Measurements from ENCODE around the gene OR51B2. TPM values are rescaled to one million over a fixed set of nuclear protein-coding genes. Genes with fewer than 3 reads are reported as not detected.
"Not testable (repeated sequence)": the region's sequence is repeated elsewhere in the genome, so short reads cannot be mapped to it uniquely, and the experiment has no call there.

OR51B2 gene, protein sequence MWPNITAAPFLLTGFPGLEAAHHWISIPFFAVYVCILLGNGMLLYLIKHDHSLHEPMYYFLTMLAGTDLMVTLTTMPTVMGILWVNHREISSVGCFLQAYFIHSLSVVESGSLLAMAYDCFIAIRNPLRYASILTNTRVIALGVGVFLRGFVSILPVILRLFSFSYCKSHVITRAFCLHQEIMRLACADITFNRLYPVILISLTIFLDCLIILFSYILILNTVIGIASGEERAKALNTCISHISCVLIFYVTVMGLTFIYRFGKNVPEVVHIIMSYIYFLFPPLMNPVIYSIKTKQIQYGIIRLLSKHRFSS
- not detected for polyA plus RNA-seq (2012; ENCODE audit: insufficient read depth, insufficient read length)

- no peak within 1 kb of the TSS for H3K4me3 ChIP-seq (ENCODE audit: low read length)
- DNase-seq (ENCODE audit: low read depth, low spot score) = no peak
Measured at GRCh38 chr11:5324197-5324596, at the start of gene OR51B2. OR51B2 (minus strand) TSS chr11:5324297; CDS start chr11:5324297, 0 bp downstream.

DNA sequence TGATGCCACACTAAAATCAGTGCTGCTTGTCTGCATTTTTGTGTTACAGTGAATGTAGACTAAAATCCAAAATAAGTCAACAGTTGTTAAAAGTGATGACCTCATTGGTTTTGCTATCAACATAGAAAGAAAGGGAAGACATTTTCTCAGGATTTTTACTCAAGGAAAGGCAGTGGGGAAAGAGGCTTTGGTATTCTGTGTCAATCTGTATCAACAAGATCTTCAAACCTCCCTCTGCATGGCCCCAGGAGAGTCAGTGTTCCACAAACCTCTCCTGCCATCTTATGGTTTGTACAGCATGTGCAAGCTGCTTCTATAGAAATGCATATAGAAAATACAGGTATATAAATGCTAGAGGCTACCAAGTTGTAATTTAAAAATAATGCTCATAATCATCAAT lies 45.7 kb upstream of the OR51B2 start:
- no peak overlapping the region for H3K4me3 ChIP-seq (ENCODE audit: low read length)
- DNase-seq (ENCODE audit: low read depth, low spot score) = no peak

GRCh38 chr11:5368502-5369043 lies 44.5 kb upstream of the OR51B2 start:
- no peak overlapping the region for H3K4me3 ChIP-seq (ENCODE audit: low read length)
- no peak for DNase-seq (ENCODE audit: low read depth, low spot score)

DNA sequence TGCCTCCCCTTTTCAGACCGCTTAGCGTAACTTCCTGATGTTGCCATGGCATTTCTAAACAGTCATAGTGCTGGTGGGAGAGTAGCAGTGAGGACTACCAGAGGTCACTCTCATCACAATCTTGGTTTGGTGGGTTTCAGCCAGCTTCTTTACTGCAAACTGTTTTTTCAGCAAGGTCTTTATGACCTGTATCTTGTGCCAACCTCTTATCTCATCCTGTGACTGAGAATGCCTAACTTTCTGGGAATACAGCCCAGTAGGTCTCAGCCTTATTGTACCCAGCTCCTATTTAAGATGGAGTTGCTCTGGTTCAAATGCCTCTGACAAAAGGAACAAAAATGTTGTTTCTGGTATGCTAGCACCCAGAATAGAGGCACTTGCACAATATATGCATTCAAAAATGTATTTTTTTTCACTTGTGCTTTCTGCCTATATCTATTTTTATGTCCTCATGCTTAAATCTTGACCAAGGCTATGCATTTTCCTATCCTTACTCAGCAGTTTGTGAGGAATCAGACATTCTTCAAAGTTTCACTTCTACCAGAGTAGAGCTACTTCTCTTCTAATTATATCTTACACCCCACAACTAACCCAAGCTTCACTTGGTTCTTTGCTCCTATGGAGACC lies 43.5 kb upstream of the OR51B2 start:
- no peak for DNase-seq (ENCODE audit: low read depth, low spot score)
- H3K4me3 ChIP-seq (ENCODE audit: low read length) = no peak overlapping the region

DNA sequence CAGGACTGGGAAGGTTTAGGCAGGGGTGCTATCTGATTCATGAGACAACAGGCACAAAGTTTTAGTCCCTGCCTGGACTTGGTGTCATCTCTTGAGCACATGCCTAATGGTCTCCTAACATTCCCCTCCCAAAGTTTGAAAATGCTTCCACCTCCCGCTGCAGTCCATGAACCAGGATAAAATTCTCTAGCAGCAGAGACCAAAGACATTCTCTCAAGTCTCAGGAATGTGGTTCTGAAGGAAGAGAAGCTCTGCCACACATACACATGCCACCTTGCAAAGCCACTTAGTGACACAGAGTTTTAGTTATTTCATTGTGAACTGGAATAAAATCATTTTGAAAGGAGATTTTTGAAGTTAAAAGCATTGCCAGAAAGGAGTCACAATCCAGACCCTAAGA lies 42.8 kb upstream of the OR51B2 start:
- no peak for DNase-seq (ENCODE audit: low read depth, low spot score)
- no peak overlapping the region for H3K4me3 ChIP-seq (ENCODE audit: low read length)

DNA sequence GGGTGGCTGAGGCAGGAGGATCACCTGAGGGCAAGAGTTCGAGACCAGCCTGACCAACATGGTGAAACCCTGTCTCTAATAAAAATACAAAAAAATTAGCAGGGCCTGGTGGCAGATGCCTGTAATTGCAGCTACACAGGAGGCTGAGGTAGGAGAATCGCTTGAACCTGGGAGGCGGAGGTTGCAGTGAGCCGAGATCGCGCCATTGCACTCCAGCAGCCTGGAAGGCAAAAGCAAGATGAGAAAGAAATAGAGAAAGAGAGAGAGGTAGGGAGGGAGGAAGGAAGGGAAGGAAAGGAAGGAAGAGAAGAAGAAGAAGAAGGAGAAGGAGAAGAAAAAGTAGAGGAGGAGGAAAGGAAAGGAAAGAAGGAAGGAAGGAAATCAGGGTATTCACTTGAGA lies 42.3 kb upstream of the OR51B2 start:
- H3K4me3 ChIP-seq (ENCODE audit: low read length) = not testable (repeated sequence)

DNA sequence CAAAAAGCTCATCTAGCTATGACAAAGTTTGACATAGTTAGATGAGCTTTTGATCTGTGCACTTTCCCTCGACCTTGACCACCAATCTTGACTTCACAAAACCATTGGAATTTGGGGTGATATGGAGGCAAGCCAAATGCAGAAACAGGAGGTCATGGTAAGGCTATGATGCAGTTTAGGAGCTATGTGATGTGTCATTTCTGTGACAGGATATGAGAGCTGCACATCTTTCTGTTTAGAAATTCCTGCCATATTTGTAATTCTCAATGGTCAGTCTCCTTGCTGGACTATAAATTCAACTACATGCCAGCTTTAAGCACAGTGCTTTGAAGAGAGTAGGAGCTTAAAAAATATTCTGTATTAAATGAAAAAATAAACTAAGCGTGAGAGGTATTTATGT lies 40.1 kb upstream of the OR51B2 start:
- no peak for DNase-seq (ENCODE audit: low read depth, low spot score)

More for the DNA sequence above, 42.3 kb upstream of the OR51B2 start:
- not testable (repeated sequence) for DNase-seq (ENCODE audit: low read depth, low spot score)

GRCh38 chr11:5363679-5364078 lies 39.6 kb upstream of the OR51B2 start:
- no peak for DNase-seq (ENCODE audit: low read depth, low spot score)

More for the DNA sequence above, 40.1 kb upstream of the OR51B2 start:
- no peak overlapping the region for H3K4me3 ChIP-seq (ENCODE audit: low read length)

GRCh38 chr11:5362017-5362625 lies 38.0 kb upstream of the OR51B2 start:
- DNase-seq (ENCODE audit: low read depth, low spot score) = no peak
- H3K4me3 ChIP-seq (ENCODE audit: low read length) = no peak overlapping the region

More at GRCh38 chr11:5363679-5364078, 39.6 kb upstream of the OR51B2 start:
- no peak overlapping the region for H3K4me3 ChIP-seq (ENCODE audit: low read length)

- H3K4me3 ChIP-seq (ENCODE audit: low read length); DNase-seq (ENCODE audit: low read depth, low spot score): not testable (repeated sequence)
Measured at GRCh38 chr11:5356031-5356430, 31.9 kb upstream of the OR51B2 start.

- no peak for DNase-seq (ENCODE audit: low read depth, low spot score)
- no peak within 1 kb of the TSS for H3K4me3 ChIP-seq (ENCODE audit: low read length)
Measured at GRCh38 chr11:5351208-5351607, 27.1 kb upstream of the OR51B2 start, which contains the start of gene OR51B6. OR51B6 (plus strand) TSS chr11:5351508; CDS start chr11:5351508, 0 bp downstream.

GRCh38 chr11:5349550-5349949 lies 25.5 kb upstream of the OR51B2 start:
- no peak overlapping the region for H3K4me3 ChIP-seq (ENCODE audit: low read length)
- no peak for DNase-seq (ENCODE audit: low read depth, low spot score)

GRCh38 chr11:5348551-5349194 lies 24.6 kb upstream of the OR51B2 start:
- H3K4me3 ChIP-seq (ENCODE audit: low read length) = no peak overlapping the region
- no peak for DNase-seq (ENCODE audit: low read depth, low spot score)

DNA sequence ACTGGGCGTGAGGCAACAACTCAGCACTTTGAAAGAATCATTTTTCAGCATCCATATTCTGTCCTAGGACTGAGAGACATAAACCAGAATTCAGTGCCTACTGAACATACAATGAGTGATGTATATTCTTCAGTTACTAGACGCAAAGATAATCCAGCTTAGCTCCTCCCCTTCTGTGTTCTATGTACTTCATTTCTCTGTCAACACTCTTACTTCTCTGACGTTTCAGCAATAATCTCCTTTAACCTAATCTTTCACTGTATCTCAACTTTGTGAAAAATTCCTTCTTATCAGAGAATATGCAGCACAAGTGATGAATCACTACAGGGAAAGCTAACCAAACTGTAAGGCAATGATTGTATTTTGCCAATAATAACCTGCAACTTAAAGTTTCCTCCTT lies 21.7 kb upstream of the OR51B2 start:
- no peak overlapping the region for H3K4me3 ChIP-seq (ENCODE audit: low read length)
- no peak for DNase-seq (ENCODE audit: low read depth, low spot score)

DNA sequence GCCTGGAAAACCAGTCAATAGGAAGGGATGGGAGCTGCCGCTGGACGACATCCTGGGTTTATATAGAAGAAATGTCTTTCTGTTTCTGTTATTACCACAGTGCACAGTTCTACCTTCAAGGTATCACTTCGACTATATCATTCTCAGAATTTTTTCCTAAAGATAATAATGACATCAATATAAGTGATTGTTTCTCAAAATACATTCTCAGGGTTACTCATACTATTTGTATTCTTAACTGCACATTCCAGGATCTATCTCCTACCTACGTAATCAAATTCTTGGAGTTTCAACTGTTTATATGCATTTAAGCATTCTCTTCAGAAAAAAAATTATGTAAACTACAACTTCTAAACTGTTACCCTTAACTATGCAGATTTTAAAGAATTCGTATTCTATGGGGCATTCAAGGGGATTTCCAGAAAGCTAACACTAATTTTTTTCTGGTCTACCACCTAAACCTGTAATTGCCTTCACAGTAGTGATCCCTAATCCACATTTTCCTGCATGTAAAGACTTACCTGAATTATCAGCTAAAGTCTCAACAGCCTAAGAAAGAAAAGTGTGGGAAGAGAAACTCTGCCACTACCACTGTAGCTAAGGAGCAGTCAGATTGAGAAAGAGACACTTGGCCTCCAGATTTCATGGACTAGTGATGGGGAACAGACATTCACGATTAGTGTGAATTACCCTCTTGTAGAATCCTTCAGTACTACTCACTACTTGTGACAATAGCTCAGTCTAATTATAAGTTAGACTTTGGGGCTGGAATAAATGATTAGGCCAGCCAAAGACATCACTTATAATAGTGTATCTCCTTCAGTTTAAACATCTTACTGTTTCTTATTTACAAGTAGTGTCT lies 19.6 kb upstream of the OR51B2 start, which contains the start of gene OR51B5:
Gene OR51B5 (minus strand): TSS at position 51 of the 862 bp plus-strand sequence. CDS start 0 bp downstream, at position 51.
- no peak for DNase-seq (ENCODE audit: low read depth, low spot score)
- H3K4me3 ChIP-seq (ENCODE audit: low read length) = no peak within 1 kb of the TSS

GRCh38 chr11:5339771-5340322 lies 15.8 kb upstream of the OR51B2 start:
- no peak overlapping the region for H3K4me3 ChIP-seq (ENCODE audit: low read length)
- no peak for DNase-seq (ENCODE audit: low read depth, low spot score)

GRCh38 chr11:5337253-5337652 lies 13.2 kb upstream of the OR51B2 start:
- DNase-seq (ENCODE audit: low read depth, low spot score); H3K4me3 ChIP-seq (ENCODE audit: low read length): not testable (repeated sequence)

GRCh38 chr11:5336331-5336730 lies 12.2 kb upstream of the OR51B2 start:
- H3K4me3 ChIP-seq (ENCODE audit: low read length) = no peak overlapping the region
- no peak for DNase-seq (ENCODE audit: low read depth, low spot score)
